Vagina (tissue), 2 donors: ENCODE measurements around the gene IZUMO1.

Experiments used
- CTCF ChIP-seq, 3 experiments: fragments of 450-650 bp in 2 of 3; fragments of 200-600 bp in 1 of 3; sonication (generic) in 1 of 3; IDR thresholded peaks; one replicate each; pipeline ENCODE4 v1.5.1; 2017 to 2019; ENCODE audit warnings: antibody characterized with exemption in 3 of 3, mild to moderate bottlenecking in 2 of 3, moderate library complexity in 2 of 3
- POLR2A ChIP-seq, 2 donors: fragments of 450-650 bp; IDR thresholded peaks; one replicate each; pipeline ENCODE4 v1.6.1; 2017; ENCODE audit warnings: antibody characterized with exemption in 2 of 2, mild to moderate bottlenecking in 2 of 2, moderate library complexity in 2 of 2

- TF ChIP-seq CTCF (IDR thresholded peaks at IDR 0.05) (no peak), POLR2A (IDR thresholded peaks at IDR 0.05) (no peak)
Observed at GRCh38 chr19:48777139-48777538, 30.4 kb upstream of the IZUMO1 start.
